Activated CD8-positive, alpha-beta memory T cell treated with anti-CD3 and anti-CD28 coated beads, Interleukin-2, amount 50 U/mL, for 4 hours (primary cell): ENCODE results near the gene AKNAD1.
"Not testable (repeated sequence)": the region's sequence is repeated elsewhere in the genome, so short reads cannot be mapped to it uniquely, and the experiment has no call there.

Experiments
- DNase-seq: peaks from one replicate; pipeline ENCODE4 v3.0.0-alpha.2; 2020

AKNAD1 gene

DNA sequence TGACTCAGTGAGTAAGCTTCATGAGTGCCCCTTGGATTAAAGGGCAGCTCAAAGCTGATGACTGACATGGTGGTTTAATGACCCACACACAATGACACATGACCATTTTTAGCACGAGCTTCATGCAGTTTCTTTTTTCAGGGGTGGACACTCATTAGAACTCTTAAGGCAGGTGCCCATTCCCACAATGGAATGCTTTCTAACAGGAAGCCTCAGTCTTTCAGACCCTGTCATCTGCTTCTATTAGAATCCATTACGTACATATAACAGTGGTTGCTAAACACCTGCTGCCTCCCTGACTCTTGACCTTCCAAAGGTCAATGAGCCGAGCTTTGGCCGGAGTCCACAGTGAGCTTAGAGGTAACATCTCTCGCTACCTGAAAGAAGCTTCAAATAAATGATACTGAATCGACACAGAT lies 27.4 kb downstream of the AKNAD1 start:
- no peak for DNase-seq

DNA sequence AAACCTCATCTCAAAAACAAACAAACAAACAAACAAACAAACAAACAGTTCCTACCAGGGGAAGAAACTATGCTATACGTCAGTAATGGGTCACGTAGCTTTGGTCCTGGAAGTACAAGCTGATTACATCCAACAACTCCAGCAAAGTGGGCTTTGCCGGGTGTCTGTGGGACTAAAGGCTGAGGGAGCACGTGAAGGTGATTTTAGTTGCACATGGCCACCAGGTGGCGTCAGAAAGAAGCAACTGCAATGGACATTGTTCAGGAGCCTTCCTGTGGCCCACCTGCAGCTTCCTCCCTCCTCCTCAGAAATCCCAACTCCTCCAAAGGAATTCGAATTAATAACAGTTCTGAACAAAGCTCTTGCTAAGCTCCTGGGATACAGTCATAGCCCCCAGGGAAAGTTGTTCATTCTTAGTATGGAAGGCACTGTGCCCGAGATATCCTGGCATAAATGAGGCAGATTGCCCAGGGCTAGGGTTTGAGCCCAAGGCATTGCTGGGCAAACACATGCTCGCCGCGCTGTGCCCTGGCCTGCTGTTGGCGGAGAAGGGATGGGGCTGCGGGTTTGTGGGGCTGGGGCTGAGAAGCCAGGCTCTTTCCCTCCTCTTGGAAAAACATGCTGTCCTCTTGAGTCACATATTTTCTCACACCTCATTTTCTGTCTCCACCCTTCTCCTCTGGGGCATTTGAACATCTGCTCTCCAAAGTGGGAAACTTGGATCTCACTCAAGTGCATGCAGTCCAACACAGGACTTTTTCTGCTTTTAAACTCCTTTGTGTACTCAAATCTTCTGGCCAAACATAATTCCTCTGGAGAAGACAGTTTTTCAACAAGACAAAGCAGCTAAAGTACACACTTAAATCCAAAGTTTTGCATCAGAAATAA lies 28.6 kb downstream of the AKNAD1 start:
- peak; percentile 73 for DNase-seq

DNA sequence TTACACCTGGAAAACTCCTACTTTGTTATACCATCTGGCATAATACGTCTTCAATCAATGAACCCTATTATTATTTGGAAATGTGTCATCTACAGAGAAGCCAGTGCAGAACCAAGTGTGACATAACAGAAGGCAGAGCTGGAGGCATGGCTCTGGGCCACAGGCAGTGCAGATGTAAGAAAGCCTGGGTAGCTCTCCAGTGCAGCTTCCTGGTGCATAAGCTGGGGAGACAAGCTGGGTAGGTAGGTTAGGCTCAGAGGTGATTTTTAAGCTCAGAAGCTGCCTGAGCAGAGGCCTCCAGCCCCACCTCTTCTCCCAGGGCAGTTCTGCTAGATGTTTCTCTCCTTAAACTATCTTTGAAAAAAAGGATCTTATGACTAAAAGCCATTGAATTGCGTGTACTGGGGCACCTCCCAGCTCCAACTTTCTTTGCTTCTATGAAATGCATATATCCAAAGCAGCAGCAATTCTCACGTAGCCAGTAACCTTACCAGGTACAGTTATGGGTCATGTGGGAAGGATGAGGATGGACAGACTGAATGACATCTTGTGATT lies 30.7 kb downstream of the AKNAD1 start:
- DNase-seq = no peak

DNA sequence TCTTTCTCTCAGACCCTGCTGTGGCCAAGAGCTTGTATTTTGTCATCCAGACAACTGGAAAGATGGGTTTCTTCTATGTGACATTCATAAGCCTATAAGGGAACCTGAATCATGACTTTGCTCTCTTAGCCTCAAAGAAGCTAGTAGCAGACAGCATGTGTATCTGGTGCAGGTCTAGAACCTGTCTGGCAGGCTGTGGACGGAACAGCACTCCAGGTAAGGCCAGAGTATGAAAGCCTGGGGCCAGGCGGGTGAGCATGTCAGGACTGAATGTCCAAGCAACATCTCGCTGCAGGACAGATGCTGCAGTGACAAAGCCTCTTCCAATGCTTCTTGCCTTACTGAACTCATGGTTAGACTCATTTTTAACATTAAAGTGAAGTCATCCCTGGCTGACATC lies 32.8 kb downstream of the AKNAD1 start:
- DNase-seq = no peak

DNA sequence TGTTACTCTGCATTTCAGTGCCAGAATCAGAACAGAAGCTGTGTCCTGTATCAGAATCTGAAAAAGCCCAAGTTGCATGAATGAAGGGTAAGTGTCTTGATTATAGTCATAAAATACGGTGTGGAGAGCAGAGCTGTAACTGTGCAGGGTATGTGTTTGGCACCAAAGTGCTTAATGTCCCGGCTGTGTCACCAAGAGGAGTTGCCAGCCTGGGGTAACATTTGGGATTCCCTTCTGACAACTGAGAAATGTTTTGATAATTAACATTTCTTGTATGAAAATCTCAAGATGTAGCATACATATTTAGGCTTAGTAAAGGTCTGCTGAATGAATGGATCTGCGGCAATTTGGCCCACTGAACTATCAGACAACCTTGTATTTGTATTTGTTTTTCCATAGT lies 33.3 kb downstream of the AKNAD1 start:
- no peak for DNase-seq

DNA sequence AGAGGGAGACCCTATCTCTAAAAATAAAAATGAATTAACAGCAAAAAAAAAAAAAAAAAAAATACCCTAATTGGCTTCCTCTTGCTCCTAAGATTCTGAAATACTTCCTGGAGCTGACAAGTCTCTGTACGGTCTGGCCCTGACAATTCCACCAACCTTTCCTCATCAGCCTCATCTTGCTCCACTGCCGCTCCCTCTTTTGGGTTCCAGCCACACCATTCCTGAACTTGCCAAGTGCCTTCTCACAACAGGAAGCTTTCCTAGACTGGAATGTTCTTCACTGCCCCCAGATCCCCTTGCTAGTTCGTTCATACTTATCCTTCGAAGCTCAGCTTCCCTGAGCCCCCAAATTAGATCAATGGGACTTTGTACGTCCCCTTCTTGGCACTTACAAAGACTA lies 37.0 kb downstream of the AKNAD1 start:
- DNase-seq = no peak

DNA sequence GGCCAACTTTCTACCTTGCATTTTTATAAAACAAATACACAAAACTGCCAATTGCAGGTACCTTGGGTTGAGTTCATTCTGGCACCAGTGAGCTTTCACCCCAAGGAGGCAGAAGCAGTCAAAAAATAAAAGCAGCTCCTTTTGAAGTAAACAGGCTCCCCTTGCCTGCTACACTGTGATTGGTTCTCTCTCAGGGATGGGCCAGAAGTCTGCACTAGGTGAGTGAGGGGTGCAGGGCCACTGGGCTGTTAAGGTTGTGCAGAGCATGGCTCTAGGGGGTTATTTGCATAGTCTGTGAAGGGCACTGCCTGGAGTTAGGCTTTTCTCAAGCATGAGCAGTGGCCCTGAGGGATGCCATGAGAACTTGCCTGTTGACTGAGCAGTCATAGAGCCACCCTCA lies 39.1 kb downstream of the AKNAD1 start:
- no peak for DNase-seq

DNA sequence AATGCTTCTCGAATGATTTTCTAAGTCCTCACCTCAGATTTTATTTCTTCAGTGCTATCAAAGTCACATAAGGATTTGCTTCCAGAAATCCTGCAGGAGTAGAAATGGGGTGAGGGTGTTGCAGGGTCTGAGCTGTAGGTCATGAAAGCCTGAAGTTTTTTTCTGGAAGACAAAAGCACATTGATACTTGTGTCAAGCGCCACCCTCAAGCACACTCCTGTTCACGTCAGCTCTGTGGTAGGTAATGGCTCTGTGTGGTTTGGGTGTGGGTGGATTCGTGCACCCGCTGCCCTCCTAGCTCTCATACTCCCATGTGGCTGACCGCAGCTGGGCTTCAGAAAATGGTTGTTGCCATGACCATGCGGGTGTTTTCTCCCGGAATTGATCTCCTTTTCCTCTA lies 39.9 kb downstream of the AKNAD1 start:
- no peak for DNase-seq

DNA sequence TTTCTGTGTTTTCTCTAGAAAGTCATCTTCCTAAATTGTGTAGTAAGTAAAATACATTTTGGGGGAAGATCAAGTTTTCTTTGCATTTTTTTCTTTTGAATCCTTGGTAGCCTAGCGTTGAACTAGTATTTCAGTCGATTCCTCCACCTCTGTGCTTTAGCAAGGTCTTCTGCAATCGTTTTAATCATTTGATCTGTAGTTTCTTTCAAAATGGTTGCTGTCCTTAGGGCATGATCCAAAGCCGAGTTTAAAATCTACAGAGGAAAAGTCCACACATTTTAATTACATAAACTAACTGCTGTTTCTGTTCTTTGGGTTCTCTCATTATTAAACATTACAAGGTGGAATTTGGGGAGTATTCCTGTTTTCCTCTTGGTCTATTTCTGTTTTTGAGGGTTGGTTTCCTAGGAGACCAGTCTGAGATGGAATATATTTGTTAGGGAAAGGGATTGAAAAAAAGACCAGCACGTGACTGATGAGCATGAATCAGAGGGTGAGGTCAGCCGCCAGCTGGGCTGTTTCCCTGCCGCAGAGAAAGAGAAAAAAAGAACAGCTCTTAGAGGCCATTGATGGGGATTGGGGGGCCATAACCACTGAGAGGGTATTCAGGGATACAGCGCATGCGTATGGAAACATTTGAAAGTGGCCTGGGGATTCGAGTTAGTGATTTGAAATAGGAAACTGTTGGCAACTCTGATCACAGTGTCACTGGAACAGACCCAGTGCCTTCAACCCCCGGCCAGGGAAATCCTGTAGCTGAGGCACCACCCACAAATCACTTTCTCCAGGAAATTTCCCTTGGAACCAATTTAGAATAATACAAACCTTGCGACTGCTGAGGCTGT lies 40.6 kb downstream of the AKNAD1 start:
- DNase-seq = no peak

DNA sequence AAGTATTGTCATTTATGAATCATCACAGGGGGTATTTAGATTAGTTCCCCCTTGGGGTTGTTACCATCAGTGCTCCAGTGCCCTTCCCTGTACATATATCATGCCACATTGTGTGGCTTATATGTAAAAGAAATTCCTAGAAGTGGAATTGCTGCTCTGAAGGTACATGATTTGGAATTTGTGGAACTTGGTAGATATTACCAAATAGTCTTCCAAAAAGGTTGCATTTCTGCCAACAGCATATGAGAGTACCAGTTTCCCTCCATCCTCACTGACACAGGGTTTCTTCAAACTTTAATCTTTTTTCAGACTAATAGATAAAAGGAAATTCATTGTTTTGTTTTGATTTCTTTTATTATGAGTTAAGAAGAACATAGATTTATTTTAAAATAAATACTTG lies 41.3 kb downstream of the AKNAD1 start:
- no peak for DNase-seq

DNA sequence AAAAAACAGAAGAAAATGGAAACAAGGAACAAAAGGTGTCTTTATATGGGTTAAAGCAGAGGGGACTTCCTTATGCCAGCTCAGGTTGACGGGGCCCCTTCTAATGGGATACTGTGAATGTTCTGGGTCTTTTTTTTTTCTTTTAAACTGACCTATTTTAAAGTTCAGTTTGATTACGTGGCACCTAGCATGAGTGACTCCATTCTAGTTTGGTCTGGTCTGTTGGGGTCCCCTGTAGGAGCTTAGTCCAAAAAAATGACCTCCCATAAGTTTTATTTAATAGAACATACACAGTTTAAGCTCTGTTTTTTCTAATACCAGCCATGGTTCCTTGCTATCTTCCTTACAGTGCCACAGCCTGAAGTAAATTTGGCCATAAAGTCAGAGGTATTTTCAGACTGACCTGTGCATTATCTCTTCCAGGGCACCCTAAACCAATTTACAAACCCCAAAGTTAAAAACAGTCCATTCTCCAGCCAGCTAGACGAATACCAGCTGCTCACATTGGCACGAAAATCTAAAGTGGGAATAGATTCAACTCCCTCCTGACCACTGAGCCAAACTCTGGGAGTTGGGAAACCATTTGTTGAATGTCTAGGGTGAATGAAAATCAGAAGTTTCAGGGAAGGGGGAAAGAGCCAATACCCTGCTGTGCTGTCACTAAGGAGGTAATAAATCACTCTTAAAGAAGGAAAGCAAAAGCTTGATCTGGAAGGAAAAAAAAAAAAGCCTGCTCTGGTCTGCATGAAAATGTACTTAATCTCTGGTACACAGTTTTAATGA lies 42.4 kb downstream of the AKNAD1 start:
- no peak for DNase-seq

DNA sequence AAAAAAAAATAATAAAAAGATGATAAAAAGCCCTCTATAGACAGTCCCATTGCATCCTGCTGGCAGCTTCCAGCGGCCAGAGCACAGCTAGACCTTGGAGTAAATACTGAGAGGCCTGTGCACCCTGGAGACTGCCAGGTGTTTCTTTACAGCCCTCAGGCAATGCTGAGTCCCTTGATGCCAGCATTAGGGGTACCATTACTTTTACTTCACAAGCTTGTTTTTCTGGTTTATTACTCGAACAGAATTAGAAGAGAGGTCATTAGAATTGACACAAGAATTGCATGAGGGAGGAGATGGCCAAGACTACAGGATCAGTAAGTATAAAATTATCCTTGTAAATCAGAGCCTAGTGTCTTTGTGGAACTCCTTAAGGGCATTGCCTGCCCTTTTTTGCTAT lies 43.6 kb downstream of the AKNAD1 start:
- no peak for DNase-seq

DNA sequence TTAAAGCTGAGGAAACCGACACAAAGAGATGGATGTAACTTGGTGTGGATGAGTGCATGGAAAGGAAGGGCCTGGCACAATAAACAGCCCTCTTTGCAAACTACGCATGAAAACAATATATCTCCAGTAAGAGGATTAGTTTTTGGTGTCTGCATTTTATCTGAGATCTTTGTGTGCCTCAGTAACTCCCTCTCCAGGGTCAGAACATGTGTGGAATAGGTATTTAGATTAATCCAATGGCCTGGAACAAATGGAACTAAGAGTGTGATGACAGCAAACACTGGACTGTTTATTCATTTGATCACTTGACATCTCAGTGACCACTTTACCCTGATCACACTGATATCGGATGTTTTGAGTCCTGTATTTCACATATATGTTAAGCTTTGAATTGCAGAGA lies 45.3 kb downstream of the AKNAD1 start:
- no peak for DNase-seq

DNA sequence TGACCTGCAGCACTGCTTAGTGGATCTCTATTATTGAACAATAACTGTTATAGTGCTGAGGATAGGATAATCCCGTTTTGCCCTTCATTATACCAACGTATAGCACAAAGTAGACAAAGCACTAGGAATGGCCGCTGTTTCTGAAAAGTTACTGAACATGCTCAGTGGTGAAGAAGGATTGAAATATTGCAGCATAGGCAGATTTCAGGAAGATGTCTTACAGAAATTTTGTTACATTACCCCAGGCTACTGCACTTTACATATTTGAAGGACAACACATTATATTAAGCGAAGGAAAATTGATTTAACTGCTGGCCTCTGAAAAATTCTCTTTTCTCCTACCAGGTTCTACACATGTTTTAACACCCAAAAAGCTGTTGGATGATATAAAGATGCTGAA lies 48.5 kb downstream of the AKNAD1 start:
- no peak for DNase-seq

DNA sequence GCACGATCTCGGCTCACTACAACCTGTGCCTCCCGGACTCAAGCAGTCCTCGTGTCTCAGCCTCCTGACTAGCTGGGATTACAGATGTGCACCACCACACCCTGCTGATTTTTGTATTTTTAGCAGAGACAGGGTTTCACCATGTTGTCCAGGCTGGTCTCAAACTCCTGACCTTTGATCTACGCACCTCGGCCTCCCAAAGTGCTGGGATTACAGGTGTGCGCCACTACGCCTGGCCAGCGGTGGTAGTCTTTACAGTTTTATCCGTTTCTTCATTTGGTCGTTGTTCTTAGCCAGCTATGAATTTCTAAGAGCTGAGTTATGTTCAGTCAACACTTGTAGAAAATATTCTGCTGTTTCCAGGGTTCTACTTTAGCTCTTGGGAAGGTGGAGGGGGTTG lies 53.3 kb downstream of the AKNAD1 start:
- no peak for DNase-seq

DNA sequence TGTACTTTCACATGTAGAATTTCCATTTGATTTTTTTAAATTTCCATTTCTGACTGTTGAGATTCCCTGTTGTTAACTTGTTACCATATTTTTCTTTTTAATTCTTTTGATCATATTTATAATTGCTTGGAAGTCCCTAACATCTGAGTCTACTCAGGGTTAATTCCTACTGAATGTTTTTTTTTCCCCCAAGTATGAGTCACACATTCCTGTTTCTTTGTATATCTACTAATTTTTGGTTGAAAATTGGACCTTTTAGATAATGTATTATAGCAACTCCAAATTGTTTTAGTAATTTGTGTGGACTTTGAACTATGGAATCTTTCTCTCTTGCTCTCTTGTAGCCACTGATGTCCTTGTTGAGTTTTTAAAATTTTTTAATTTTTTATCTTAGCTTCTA lies 55.8 kb downstream of the AKNAD1 start:
- DNase-seq = no peak

DNA sequence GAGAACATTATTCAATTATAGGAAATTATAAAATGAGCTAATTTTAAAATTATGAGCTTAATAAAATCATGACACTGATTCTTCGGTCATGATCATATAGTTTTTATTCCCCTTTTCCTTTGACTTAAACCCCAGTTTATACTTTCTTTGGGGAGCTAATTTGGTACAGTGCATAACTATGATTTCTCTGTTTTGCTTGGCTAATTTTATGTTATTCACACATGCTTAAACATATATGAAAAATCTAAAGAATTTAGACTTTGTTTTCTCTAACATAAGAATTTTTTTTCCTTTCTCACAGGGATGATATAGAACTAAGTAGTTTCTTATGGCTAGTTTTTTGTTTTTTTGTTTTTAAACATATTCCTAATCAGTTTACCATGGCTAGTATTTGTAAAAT lies 57.9 kb downstream of the AKNAD1 start:
- no peak for DNase-seq

DNA sequence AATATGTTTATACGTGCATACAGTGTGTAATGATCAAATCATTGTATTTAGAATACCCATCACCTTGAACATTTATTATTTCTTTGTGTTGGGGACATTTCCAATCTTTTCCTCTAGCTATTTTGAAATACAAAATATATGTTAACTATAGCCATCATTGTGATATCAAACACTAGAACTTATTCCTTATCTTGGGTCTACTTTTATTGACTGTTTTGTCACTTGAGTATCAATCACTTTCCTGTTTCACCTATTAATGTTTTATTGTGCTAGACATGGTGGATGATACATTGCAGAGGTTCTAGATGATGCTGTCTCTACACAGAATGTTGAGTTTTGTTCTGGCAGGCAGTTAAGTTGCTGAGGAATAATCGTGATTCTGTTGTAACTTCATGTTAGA lies 64.5 kb downstream of the AKNAD1 start:
- no peak for DNase-seq

DNA sequence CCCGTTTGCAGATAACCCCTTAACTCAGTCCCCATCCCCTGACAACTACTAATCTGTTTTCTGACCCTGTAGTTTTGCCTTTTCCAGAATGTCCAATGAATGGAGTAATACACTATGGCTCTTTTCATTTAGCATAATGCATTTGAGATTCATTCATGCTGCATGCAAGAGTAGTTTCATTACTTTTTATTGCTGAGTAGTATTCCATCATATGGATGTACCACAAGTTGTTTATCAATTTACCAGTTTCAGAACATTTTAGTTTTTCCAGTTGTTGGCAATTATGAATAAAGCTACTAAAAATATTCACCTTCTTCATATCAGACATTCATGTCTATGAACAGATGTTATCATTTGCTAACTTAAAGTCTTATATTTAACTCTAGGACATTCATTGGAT lies 65.1 kb downstream of the AKNAD1 start:
- DNase-seq = no peak

DNA sequence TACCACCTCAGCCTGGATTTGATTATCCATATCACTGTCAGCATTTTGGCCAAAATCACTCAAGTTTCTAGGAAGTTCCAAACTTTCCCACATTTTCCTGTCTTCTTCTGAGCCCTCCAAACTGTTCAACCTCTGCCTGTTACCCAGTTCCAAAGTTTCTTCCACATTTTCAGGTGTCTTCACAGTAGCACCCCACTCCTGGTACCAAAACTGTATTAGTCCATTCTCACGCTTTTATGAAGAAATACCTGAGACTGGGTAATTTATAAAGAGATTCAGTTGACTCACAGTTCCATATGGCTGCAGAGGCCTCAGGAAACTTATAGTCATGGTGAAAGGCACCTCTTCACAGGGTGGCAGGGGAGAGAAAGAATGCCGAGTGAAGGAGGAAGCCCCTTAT lies 71.0 kb downstream of the AKNAD1 start:
- no peak for DNase-seq

DNA sequence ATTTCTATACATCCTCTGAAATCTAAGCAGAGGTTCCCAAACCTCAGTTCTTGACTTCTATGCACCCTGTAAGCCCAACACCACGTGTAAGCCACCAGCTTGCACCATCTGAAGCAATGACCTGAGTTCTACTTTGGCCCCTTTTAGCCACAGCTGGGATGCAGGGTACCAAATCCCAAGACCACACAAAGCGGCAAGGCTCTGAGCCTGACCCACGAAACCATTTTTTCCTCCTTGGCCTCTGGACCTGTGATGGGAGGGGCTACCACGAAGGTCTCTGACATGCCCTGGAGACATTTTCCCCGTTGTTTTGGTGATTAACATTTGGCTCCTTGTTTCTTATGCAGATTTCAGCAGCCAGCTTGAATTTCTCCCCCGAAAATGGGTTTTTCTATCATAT lies 71.6 kb downstream of the AKNAD1 start:
- DNase-seq = no peak

DNA sequence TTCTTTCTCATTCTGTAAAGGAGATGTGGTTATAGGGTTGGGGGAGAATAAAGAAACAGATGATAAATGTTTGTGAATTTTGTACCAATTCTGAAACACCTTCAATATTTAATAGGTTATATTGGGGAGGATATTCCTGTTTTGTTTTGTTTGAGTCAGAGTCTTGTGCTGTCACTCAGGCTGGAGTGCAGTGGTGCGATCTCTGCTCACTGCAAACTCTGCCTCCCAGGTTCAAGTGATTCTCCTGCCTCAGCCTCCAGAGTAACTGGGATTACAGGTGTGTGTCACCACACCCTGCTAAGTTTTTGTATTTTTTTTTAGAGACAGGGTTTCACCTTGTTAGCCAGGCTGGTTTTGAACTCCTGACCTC lies 75.3 kb downstream of the AKNAD1 start:
- not testable (repeated sequence) for DNase-seq

DNA sequence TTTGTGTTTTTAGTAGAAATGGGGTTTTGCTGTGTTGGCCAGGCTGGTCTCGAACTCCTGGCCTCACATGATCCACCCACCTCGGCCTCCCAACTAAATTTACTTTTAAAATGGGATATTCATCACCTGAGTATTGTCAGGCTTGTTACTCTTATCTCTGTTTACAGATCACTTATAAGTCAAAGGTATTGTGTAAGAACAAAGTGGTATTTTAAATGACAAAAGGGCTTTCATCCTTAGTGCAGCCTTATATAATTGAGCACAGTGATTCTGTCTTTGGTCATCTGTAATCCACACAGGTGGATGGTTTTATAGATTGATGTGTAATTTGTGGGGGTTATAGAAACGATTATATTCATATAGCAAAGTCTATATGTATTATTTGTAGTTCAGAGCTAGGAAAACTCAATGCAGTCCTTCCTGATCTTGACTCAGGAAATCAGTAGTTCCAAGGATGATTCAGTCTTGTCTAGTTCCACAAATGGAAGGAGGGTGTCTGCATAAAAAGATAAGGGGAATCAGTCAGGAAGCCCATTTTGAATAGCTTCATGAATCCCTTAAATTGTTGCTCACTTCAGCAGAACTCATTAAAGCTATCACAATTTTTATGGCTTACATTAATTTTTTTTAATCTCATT lies 75.8 kb downstream of the AKNAD1 start:
- DNase-seq = no peak
